IMR-90 (cell line): Measurements from ENCODE around the gene ANKRD61. TPM values are rescaled to one million over a fixed set of nuclear protein-coding genes. Genes with fewer than 3 reads are reported as not detected.
A peak's percentile ranks its signal among the peaks of the same experiment; 100 is the strongest.
"Not testable (repeated sequence)": the region's sequence is repeated elsewhere in the genome, so short reads cannot be mapped to it uniquely, and the experiment has no call there.

Experiments used
- ATAC-seq: fragments of 200-7000 bp; cut with Tn5 transposase; 2 replicates; pipeline ENCODE4 v1.9.1; 2020; ENCODE audit warnings: low read depth, mild to moderate bottlenecking, moderate library complexity
- BruUV-seq: library from RNA; stranded (reverse); fragments of 400-500 nt; replicated peaks from 2 replicates; lab custom pipeline; 2021; lab: Mats Ljungman, UMichigan
- CTCF ChIA-PET: fragments of 300-600 bp; formaldehyde crosslinking; extraction: SDS; loops from one replicate; lab custom pipeline; 2021; ENCODE audit warnings: antibody characterized with exemption; lab: Yijun Ruan, JAX
- POLR2A ChIA-PET: fragments of 300-600 bp; sonication (Branson Sonifier 250); formaldehyde crosslinking; loops from one replicate; lab custom pipeline; 2022; ENCODE audit warnings: antibody characterized with exemption; ENCODE audit not compliant: unreplicated experiment; lab: Charles Lee
- DNase-seq: peaks from one replicate; pipeline ENCODE4 v3.0.0; 2013
- H2AFZ ChIP-seq: replicated peaks from 2 replicates; pipeline ENCODE3; 2013; ENCODE audit warnings: low read length, mild to moderate bottlenecking; ENCODE audit not compliant: poor library complexity
- H2AK5ac ChIP-seq: 2 replicates; pipeline ENCODE4 v1.6.1; 2013; ENCODE audit warnings: low read depth, low read length, inconsistent platforms
- H2AK9ac ChIP-seq: replicated peaks from 2 replicates; pipeline ENCODE3; 2013; ENCODE audit warnings: mild to moderate bottlenecking, low read depth, low read length, moderate library complexity; ENCODE audit not compliant: poor library complexity
- H2BK120ac ChIP-seq: 2 replicates; pipeline ENCODE4 v1.6.1; 2013; ENCODE audit warnings: low read depth, low read length, inconsistent platforms
- H2BK15ac ChIP-seq: 3 replicates; pipeline ENCODE4 v1.6.1; 2013; ENCODE audit warnings: low read depth, low read length, inconsistent platforms
- H2BK20ac ChIP-seq: 2 replicates; pipeline ENCODE4 v1.6.1; 2013; ENCODE audit warnings: low read depth, mild to moderate bottlenecking, inconsistent platforms, low read length, moderate library complexity
- H2BK5ac ChIP-seq: 2 replicates; pipeline ENCODE4 v1.6.1; 2013; ENCODE audit warnings: mild to moderate bottlenecking, low read depth, low read length, inconsistent platforms; ENCODE audit not compliant: poor library complexity, severe bottlenecking
- H3K14ac ChIP-seq: replicated peaks from 2 replicates; pipeline ENCODE4 v1.6.1; 2013; ENCODE audit warnings: low read depth, low read length, inconsistent platforms
- H3K18ac ChIP-seq: 2 replicates; pipeline ENCODE4 v1.6.1; 2013; ENCODE audit warnings: low read depth, low read length, control low read depth
- H3K23ac ChIP-seq: 2 replicates; pipeline ENCODE4 v1.6.1; 2013; ENCODE audit warnings: low read depth, low read length, inconsistent platforms
- H3K27ac ChIP-seq: 2 replicates; pipeline ENCODE4 v1.5.1; 2013; ENCODE audit warnings: mild to moderate bottlenecking, control low read depth, low read length; ENCODE audit not compliant: insufficient read depth
- H3K27me3 ChIP-seq: 2 replicates; pipeline ENCODE4 v1.6.1; 2013; ENCODE audit warnings: low read length; ENCODE audit not compliant: control insufficient read depth, insufficient read depth
- H3K36me3 ChIP-seq: 2 replicates; pipeline ENCODE4 v1.6.1; 2013; ENCODE audit warnings: low read length, mixed read lengths; ENCODE audit not compliant: control insufficient read depth, insufficient read depth
- H3K4ac ChIP-seq: 2 replicates; pipeline ENCODE4 v1.6.1; 2013; ENCODE audit warnings: low read depth, low read length, inconsistent platforms
- H3K4me1 ChIP-seq: 2 replicates; pipeline ENCODE4 v1.6.1; 2013; ENCODE audit warnings: low read length, mixed read lengths; ENCODE audit not compliant: control insufficient read depth, insufficient read depth
- H3K4me2 ChIP-seq: 2 replicates; pipeline ENCODE4 v1.6.1; 2013; ENCODE audit warnings: low read depth, mild to moderate bottlenecking, control low read depth, low read length, moderate library complexity
- H3K4me3 ChIP-seq: 2 replicates; pipeline ENCODE4 v1.5.1; 2013; ENCODE audit warnings: low read depth, mild to moderate bottlenecking, control low read depth, low read length, moderate library complexity; ENCODE audit not compliant: insufficient read depth
- H3K56ac ChIP-seq: 2 replicates; pipeline ENCODE4 v1.6.1; 2013; ENCODE audit warnings: low read length, inconsistent platforms; ENCODE audit not compliant: insufficient read depth; ENCODE audit errors: extremely low read depth
- H3K79me1 ChIP-seq, 2 experiments: 2 replicates each; pipeline ENCODE4 v1.6.1; 2013; ENCODE audit warnings: low read length in 2 of 2, inconsistent platforms in 1 of 2, low read depth in 1 of 2
- H3K9ac ChIP-seq: 2 replicates; pipeline ENCODE4 v1.6.1; 2013; ENCODE audit warnings: low read depth, low read length, control low read depth
- H3K9me1 ChIP-seq: 2 replicates; pipeline ENCODE4 v1.6.1; 2013; ENCODE audit warnings: low read length, inconsistent platforms; ENCODE audit not compliant: insufficient read depth
- H3K9me3 ChIP-seq: 2 replicates; pipeline ENCODE4 v1.6.1; 2013; ENCODE audit warnings: low read length; ENCODE audit not compliant: control insufficient read depth, insufficient read depth
- H4K20me1 ChIP-seq: 2 replicates; pipeline ENCODE4 v1.6.1; 2013; ENCODE audit warnings: low read length, inconsistent platforms; ENCODE audit not compliant: insufficient read depth
- H4K5ac ChIP-seq: 2 replicates; pipeline ENCODE4 v1.6.1; 2013; ENCODE audit warnings: mild to moderate bottlenecking, low read depth, low read length, control low read depth
- H4K8ac ChIP-seq, 2 experiments: 2 replicates each; pipeline ENCODE4 v1.6.1; 2013; ENCODE audit warnings: low read depth in 2 of 2, low read length in 2 of 2, control low read depth in 1 of 2, inconsistent platforms in 1 of 2
- H4K91ac ChIP-seq: 2 replicates; pipeline ENCODE4 v1.6.1; 2013; ENCODE audit warnings: low read depth, low read length, inconsistent platforms; ENCODE audit not compliant: insufficient read depth
- BHLHE40 ChIP-seq: fragments of 150-350 bp; IDR thresholded peaks from 2 replicates; pipeline ENCODE4 v1.6.1; 2016; ENCODE audit warnings: mild to moderate bottlenecking, low read depth, low read length
- ELK1 ChIP-seq: fragments of 150-350 bp; IDR thresholded peaks from 2 replicates; pipeline ENCODE4 v1.6.1; 2016; ENCODE audit warnings: low read depth, mild to moderate bottlenecking, low read length, moderate library complexity, borderline replicate concordance
- POLR2A ChIP-seq: IDR thresholded peaks from 2 replicates; pipeline ENCODE4 v1.6.1; 2012; ENCODE audit warnings: mild to moderate bottlenecking, low read depth, low read length
- RFX5 ChIP-seq: IDR thresholded peaks from 2 replicates; pipeline ENCODE4 v1.8.0; 2012; ENCODE audit warnings: low read depth, mild to moderate bottlenecking, low read length, moderate library complexity
- WGBS, 2 experiments: methylation state at CpG; one replicate each; pipeline versions ENCODE4 v1.1.5 to v1.1.7; 2013; ENCODE audit warnings: missing lambda C conversion rate in 2 of 2; ENCODE audit not compliant: insufficient read length in 1 of 2; ENCODE audit errors: extremely low coverage in 2 of 2; 5-methylcytosine and 5-hydroxymethylcytosine counted together
- dilution Hi-C: fragments of 300-500 bp; cut with HindIII; formaldehyde crosslinking; loops from one replicate; pipeline ENCODE4 v1.14.3; 2018; ENCODE audit warnings: low sequenced_read_pairs; ENCODE audit not compliant: unreplicated experiment
- in situ Hi-C: fragments of 300-500 bp; cut with MboI; formaldehyde crosslinking; loops from 3 replicates; pipeline ENCODE4 v1.14.3; 2019; ENCODE audit warnings: low sequenced_read_pairs, inconsistent platforms, mixed read lengths
- intact Hi-C: fragments of 100-400 bp; cut with micrococcal nuclease; formaldehyde crosslinking; loops from 2 replicates; pipeline ENCODE4 v1.10.0; 2022
- polyA plus RNA-seq, 3 experiments: library from polyadenylated mRNA; depleted of rRNA; stranded (reverse); fragments of >200 nt; gene quantifications; 2 replicates each; pipeline ENCODE4 v1.2.3, GENCODE V29; 2012; ENCODE audit warnings: low replicate concordance in 1 of 3
- total RNA-seq: library from RNA; depleted of rRNA; stranded (reverse); fragments of >200 nt; gene quantifications from 2 replicates; pipeline ENCODE4 v1.2.3, GENCODE V29; 2012

The ANKRD61 gene
- total and polyA plus RNA-seq, 2 of the 4 experiments (the other 2 are of a cell fraction) = 0.17 to 0.36 TPM

GRCh38 chr7:6008668-6009611 is 22.2 kb upstream of the ANKRD61 start, which contains the start of the genes AIMP2 and PMS2 (continued):
- TF ChIP-seq ELK1 (no peak), BHLHE40 (peak; percentile 80), RFX5 (no peak), POLR2A (peak; percentile 85)

GRCh38 chr7:6010370-6010769 is 20.8 kb upstream of the ANKRD61 start:
- BruUV-seq, dilution Hi-C loops, H2BK20ac ChIP-seq, H3K56ac ChIP-seq, H3K4me3 ChIP-seq, H2BK15ac ChIP-seq, H3K27ac ChIP-seq, H2AK9ac ChIP-seq, in situ Hi-C loops, H3K18ac ChIP-seq, ATAC-seq, H2BK5ac ChIP-seq, H3K9me1 ChIP-seq, H3K9me3 ChIP-seq, DNase-seq, H4K91ac ChIP-seq, H4K5ac ChIP-seq, H2BK120ac ChIP-seq, intact Hi-C loops, H4K20me1 ChIP-seq, H2AFZ ChIP-seq, CTCF ChIA-PET, H2AK5ac ChIP-seq, POLR2A ChIA-PET, H3K4me1 ChIP-seq, H3K14ac ChIP-seq, H3K27me3 ChIP-seq: not testable (repeated sequence)
- H3K79me1 ChIP-seq = peaks cover 9 to 64% of the 10 kb centered on the region in 2 experiments
- WGBS, 2 experiments = 100% methylated on average over 1 of the region's 8 CpGs; no CpG with 5 or more reads in 1 of the 2 experiments
- peak overlapping the region; percentile 33 for H3K4me2 ChIP-seq
- H3K36me3 ChIP-seq = peaks cover 10% of the 10 kb centered on the region
- H3K23ac ChIP-seq = peak overlapping the region; percentile 76; the same call in 1 of the 2 replicates
- 0 out of 2 replicates have a peak overlapping the region, but pooled peaks have one; percentile 73 for H3K4ac ChIP-seq
- H4K8ac ChIP-seq = peak overlapping the region in 1 of 2 experiments; percentile 29; a peak in 1 of 4 replicates
- H3K9ac ChIP-seq = 0 out of 2 replicates have a peak overlapping the region, but pooled peaks have one; percentile 80
